ENCODE data around the gene SLFN13.

DNA sequence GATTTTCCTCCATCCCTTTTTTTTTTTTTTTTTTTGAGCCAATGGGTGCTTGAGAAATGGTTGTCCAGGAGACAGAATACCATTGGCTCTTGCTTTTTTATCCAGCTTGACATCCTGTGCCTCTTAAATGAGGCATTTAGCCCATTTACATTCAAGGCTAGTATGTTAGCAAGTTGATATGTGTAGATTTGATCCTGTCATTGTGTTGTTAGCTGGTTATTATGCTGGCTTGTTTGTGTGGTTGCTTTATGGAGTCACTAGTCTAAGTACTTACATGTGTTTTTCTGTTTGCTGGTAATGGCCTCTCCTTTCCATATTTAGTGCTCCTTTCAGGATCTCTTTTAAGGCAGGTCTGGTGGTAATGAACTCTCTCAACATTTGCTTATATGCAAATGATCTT is 61.1 kb downstream of the SLFN13 start:
- TF ChIP-seq ZFX (IDR thresholded peaks at IDR 0.05): no peak
- TF ChIP-seq CTCF (conservative IDR thresholded peaks at IDR 0.05): no peak
